ENCODE results near the gene SLX9.

The SLX9 gene

GRCh38 chr21:44941567-44941966 is 1.7 kb downstream of the SLX9 start:
- no peak for TF ChIP-seq CTCF (IDR thresholded peaks at IDR 0.05; ENCODE audit: poor library complexity, severe bottlenecking)
- no peak for DNase-seq (ENCODE audit: low spot score)
- no peak for ATAC-seq (ENCODE audit: low read depth)
- Histone ChIP-seq H3K27me3 (ENCODE audit: insufficient read depth, poor library complexity, severe bottlenecking) (no peaks in the 10 kb centered on the region), H3K4me1 (ENCODE audit: insufficient read depth, poor library complexity, severe bottlenecking) (peaks cover 5% of the 10 kb centered on the region), H3K9me3 (ENCODE audit: severe bottlenecking) (no peaks in the 10 kb centered on the region), H3K36me3 (ENCODE audit: low read depth) (peaks cover 33% of the 10 kb centered on the region), H3K27ac (ENCODE audit: poor library complexity, severe bottlenecking) (no peak overlapping the region), H3K4me3 (ENCODE audit: severe bottlenecking) (no peak overlapping the region)

- no peaks in the 10 kb centered on the region for H3K9me3 ChIP-seq (ENCODE audit: severe bottlenecking)
- H3K27me3 ChIP-seq (ENCODE audit: insufficient read depth, poor library complexity, severe bottlenecking): no peaks in the 10 kb centered on the region
- no peak for TF ChIP-seq CTCF (IDR thresholded peaks at IDR 0.05; ENCODE audit: poor library complexity, severe bottlenecking)
- DNase-seq (ENCODE audit: low spot score): no peak
- ATAC-seq (ENCODE audit: low read depth): no peak
- H3K27ac ChIP-seq (ENCODE audit: poor library complexity, severe bottlenecking): no peak overlapping the region
- peaks cover 33% of the 10 kb centered on the region for H3K36me3 ChIP-seq (ENCODE audit: low read depth)
- peaks cover 11% of the 10 kb centered on the region for H3K4me1 ChIP-seq (ENCODE audit: insufficient read depth, poor library complexity, severe bottlenecking)
- H3K4me3 ChIP-seq (ENCODE audit: severe bottlenecking): no peak overlapping the region
Observed at GRCh38 chr21:44942566-44942965, 2.7 kb downstream of the SLX9 start.

GRCh38 chr21:44943005-44943685 is 3.3 kb downstream of the SLX9 start:
- TF ChIP-seq CTCF (IDR thresholded peaks at IDR 0.05; ENCODE audit: poor library complexity, severe bottlenecking): no peak
- Histone ChIP-seq H3K36me3 (ENCODE audit: low read depth) (peaks cover 33% of the 10 kb centered on the region), H3K27me3 (ENCODE audit: insufficient read depth, poor library complexity, severe bottlenecking) (no peaks in the 10 kb centered on the region), H3K9me3 (ENCODE audit: severe bottlenecking) (no peaks in the 10 kb centered on the region), H3K4me3 (ENCODE audit: severe bottlenecking) (no peak overlapping the region), H3K27ac (ENCODE audit: poor library complexity, severe bottlenecking) (no peak overlapping the region), H3K4me1 (ENCODE audit: insufficient read depth, poor library complexity, severe bottlenecking) (peaks cover 12% of the 10 kb centered on the region)
- ATAC-seq (ENCODE audit: low read depth) (no peak), DNase-seq (ENCODE audit: low spot score) (no peak)

- peaks cover 10% of the 10 kb centered on the region for H3K4me1 ChIP-seq (ENCODE audit: insufficient read depth, poor library complexity, severe bottlenecking)
- TF ChIP-seq CTCF (IDR thresholded peaks at IDR 0.05; ENCODE audit: poor library complexity, severe bottlenecking): no peak
- H3K27me3 ChIP-seq (ENCODE audit: insufficient read depth, poor library complexity, severe bottlenecking): no peaks in the 10 kb centered on the region
- no peak overlapping the region for H3K27ac ChIP-seq (ENCODE audit: poor library complexity, severe bottlenecking)
- DNase-seq (ENCODE audit: low spot score): no peak
- H3K36me3 ChIP-seq (ENCODE audit: low read depth): peaks cover 33% of the 10 kb centered on the region
- H3K9me3 ChIP-seq (ENCODE audit: severe bottlenecking): no peaks in the 10 kb centered on the region
- H3K4me3 ChIP-seq (ENCODE audit: severe bottlenecking): no peak overlapping the region
- ATAC-seq (ENCODE audit: low read depth): no peak
Observed at GRCh38 chr21:44943686-44944550, 4.1 kb downstream of the SLX9 start.

All from RWPE2 (cell line).